Measurements from ENCODE around the gene CACNA1C. TPM values are rescaled to one million over a fixed set of nuclear protein-coding genes. Genes with fewer than 3 reads are reported as not detected.

CACNA1C gene
- total RNA-seq, 4 donors from 2014 or later = 1.4 to 3.7 (median 2.2) TPM

DNA sequence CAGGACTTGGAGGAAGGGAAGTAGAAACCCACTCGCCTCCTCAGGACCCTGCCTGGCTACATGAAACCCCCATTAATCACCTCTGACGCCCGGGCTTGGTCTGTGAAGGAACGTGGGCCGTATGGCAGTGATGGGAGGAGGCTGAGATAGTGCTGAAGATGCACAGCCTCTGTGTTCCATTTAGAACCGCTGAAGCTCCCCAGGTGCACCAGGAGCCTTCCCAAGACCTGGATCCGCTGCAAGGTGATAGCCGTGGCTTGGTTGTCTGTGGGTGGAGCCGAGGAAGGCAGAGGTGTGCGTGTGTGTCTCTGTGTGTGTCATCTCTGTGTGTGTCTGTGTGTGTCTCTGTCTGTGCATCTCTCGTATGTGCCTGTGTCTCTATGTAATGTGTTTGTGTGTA lies 293.1 kb downstream of the CACNA1C start:
- no peak overlapping the region for H3K27ac ChIP-seq
- no peaks in the 10 kb centered on the region for H3K36me3 ChIP-seq
- 79% methylated on average over 11 of the region's 11 CpGs for WGBS
- TF ChIP-seq EP300 (IDR thresholded peaks at IDR 0.05) = no peak
- no peak overlapping the region for H3K4me3 ChIP-seq
- no peaks in the 10 kb centered on the region for H3K4me1 ChIP-seq
- no peak for DNase-seq (ENCODE audit: low spot score in 2 of 2)
- no peaks in the 10 kb centered on the region for H3K27me3 ChIP-seq
- H3K9me3 ChIP-seq = no peaks in the 10 kb centered on the region

DNA sequence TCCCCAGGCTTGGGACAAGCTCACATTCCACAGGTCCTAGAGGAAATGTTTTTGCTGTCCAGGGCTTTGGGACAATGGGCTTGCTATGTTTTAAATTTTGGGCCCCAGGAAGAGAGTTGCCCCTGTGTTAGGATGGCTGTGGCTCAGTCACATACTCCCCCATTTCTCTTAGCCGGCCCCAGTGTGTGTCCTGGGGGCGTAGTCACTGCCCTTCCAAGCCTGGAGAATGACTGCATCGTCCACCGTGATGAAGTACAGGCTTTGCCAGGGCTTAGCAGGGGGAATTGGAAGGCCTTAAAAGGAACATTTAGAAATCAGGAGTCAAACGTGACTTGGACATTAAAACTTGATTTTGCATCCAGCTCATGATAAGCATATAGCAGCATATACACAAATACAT lies 293.6 kb downstream of the CACNA1C start:
- 86% methylated on average over 5 of the region's 5 CpGs for WGBS
- Histone ChIP-seq H3K27ac (no peak overlapping the region), H3K4me3 (no peak overlapping the region), H3K36me3 (no peaks in the 10 kb centered on the region), H3K27me3 (no peaks in the 10 kb centered on the region), H3K9me3 (no peaks in the 10 kb centered on the region), H3K4me1 (no peaks in the 10 kb centered on the region)
- no peak for DNase-seq (ENCODE audit: low spot score in 2 of 2)
- TF ChIP-seq POLR2AphosphoS5 (IDR thresholded peaks at IDR 0.05) (no peak), POLR2A (IDR thresholded peaks at IDR 0.05) (no peak), EP300 (IDR thresholded peaks at IDR 0.05) (no peak)
- TF ChIP-seq, protein P1, sequence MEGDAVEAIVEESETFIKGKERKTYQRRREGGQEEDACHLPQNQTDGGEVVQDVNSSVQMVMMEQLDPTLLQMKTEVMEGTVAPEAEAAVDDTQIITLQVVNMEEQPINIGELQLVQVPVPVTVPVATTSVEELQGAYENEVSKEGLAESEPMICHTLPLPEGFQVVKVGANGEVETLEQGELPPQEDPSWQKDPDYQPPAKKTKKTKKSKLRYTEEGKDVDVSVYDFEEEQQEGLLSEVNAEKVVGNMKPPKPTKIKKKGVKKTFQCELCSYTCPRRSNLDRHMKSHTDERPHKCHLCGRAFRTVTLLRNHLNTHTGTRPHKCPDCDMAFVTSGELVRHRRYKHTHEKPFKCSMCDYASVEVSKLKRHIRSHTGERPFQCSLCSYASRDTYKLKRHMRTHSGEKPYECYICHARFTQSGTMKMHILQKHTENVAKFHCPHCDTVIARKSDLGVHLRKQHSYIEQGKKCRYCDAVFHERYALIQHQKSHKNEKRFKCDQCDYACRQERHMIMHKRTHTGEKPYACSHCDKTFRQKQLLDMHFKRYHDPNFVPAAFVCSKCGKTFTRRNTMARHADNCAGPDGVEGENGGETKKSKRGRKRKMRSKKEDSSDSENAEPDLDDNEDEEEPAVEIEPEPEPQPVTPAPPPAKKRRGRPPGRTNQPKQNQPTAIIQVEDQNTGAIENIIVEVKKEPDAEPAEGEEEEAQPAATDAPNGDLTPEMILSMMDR (IDR thresholded peaks at IDR 0.05) = no peak

DNA sequence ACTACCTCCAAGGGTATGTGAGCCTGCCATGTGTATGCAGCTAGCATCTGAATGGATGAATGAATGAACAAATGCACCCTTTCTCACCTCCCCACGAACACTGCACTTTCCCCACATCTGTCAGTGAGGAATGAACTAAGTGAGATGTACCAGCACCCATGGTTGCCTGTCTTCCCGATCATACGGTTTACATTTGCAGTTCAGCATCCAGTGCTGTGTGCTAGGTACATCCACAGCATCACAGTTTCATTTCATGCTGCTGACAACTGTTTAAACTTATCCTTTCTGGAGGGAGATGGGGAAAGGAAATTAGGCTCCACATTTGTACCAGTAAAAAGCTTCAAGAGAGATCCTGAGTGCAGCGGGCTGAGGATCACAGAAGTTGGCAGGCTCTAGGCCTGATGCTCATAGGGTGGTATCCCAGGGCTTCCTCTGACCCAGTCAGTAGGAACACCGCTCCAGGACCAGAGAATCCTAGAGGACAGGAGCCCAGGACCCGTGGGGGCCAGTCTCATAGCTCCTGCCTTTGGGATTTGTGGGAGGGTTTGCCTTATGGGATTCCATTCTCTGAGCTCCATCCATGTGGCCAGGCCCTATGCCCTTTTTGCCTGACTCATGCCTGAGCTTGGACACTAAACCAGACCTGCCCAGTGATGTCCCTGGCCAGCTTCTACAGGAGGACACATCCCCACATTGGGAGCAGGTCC lies 294.5 kb downstream of the CACNA1C start:
- WGBS = 94% methylated on average over 6 of the region's 6 CpGs
- TF ChIP-seq, protein P1 (IDR thresholded peaks at IDR 0.05) = no peak
- no peak for TF ChIP-seq POLR2A (IDR thresholded peaks at IDR 0.05)
- H3K9me3 ChIP-seq = no peaks in the 10 kb centered on the region
- H3K27me3 ChIP-seq = no peaks in the 10 kb centered on the region
- H3K4me3 ChIP-seq = no peak overlapping the region
- no peaks in the 10 kb centered on the region for H3K4me1 ChIP-seq
- DNase-seq (ENCODE audit: low spot score in 2 of 2) = no peak
- H3K27ac ChIP-seq = no peak overlapping the region
- H3K36me3 ChIP-seq = no peaks in the 10 kb centered on the region

DNA sequence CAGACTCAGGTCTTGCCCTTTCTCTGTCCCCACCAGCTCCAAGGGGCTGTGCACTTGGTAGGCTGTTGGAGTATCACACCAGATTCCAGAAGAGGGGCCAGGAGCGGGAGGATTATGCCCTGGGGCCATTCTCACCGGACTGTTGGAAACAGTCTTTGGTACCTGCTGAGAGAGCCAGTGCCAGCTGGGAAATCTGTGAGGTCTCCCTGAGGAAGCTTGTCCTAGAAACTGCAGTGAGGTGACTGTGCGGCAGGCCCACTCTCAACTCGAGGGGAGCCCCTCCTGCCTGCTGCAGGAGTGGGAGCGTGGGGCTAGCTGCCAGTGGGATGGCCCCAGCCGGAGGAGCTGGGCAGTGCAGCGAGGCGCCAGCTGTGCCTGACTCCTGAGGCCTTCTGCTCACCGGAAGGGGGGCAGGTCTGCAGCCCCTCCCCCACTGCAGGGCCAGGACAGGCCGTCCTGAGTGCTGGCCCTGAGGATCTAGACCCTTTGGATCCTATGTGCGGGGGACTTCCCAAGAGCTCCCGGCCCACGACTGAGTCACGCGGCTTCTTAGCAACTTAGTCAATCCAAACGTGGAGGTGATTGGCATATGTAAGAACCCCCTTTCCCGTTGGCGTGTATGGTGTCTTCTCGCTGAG lies 295.2 kb downstream of the CACNA1C start:
- H3K27ac ChIP-seq = no peak overlapping the region
- H3K4me1 ChIP-seq = no peaks in the 10 kb centered on the region
- WGBS = 80% methylated on average over 8 of the region's 19 CpGs
- no peaks in the 10 kb centered on the region for H3K27me3 ChIP-seq
- H3K36me3 ChIP-seq = no peaks in the 10 kb centered on the region
- no peaks in the 10 kb centered on the region for H3K9me3 ChIP-seq
- DNase-seq (ENCODE audit: low spot score in 2 of 2) = no peak
- no peak overlapping the region for H3K4me3 ChIP-seq
- TF ChIP-seq, protein P1 (IDR thresholded peaks at IDR 0.05) = no peak

DNA sequence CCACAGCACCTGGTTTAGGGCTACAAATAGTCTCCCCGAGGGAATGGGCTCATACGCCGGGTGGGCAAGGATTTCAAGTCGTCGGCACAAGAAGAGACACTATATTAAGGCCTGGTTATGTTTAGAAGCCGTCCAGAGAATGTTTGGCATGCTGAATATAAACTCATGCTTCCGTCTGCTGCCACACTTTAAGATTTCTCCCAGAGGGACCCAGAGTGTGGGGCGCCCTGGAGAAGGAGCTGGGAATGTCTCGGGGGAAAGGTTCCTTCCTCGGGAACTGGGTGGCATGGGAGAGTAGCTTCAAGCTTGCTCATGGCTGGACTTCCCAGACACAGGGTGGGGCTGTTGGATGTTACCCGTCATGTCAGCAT lies 295.7 kb downstream of the CACNA1C start:
- no peaks in the 10 kb centered on the region for H3K9me3 ChIP-seq
- H3K27me3 ChIP-seq = no peaks in the 10 kb centered on the region
- H3K4me3 ChIP-seq = no peak overlapping the region
- no peaks in the 10 kb centered on the region for H3K4me1 ChIP-seq
- 73% methylated on average over 9 of the region's 11 CpGs for WGBS
- TF ChIP-seq EP300 (IDR thresholded peaks at IDR 0.05) = no peak
- TF ChIP-seq, protein P1 (IDR thresholded peaks at IDR 0.05) = no peak
- TF ChIP-seq POLR2AphosphoS5 (IDR thresholded peaks at IDR 0.05) = no peak
- no peak for TF ChIP-seq POLR2A (IDR thresholded peaks at IDR 0.05)
- no peak for DNase-seq (ENCODE audit: low spot score in 2 of 2)
- H3K27ac ChIP-seq = no peak overlapping the region
- no peaks in the 10 kb centered on the region for H3K36me3 ChIP-seq

DNA sequence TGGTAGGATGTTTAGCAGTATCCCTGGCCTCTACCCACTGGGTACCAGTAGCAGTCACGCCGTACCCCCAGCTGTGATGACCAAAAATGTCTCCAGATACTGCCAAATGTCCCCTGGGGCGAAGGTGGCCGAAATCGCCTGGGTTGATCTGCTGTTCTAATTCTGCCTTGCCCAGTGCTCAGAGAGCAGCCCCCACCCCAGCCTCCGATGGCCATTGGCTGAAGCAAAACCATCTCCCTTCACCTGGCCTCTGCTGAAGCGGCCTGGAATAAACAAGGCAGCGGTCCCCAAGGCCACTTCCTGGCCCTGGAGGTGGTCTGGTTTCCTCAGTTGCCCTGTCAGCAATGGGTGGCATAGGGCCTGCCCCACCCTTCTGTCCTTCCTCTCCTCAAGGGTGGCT lies 298.4 kb downstream of the CACNA1C start:
- WGBS = 100% methylated on average over 8 of the region's 8 CpGs
- H3K9me3 ChIP-seq = no peaks in the 10 kb centered on the region
- no peaks in the 10 kb centered on the region for H3K36me3 ChIP-seq
- DNase-seq (ENCODE audit: low spot score in 2 of 2) = no peak
- no peak for TF ChIP-seq POLR2A (IDR thresholded peaks at IDR 0.05)
- TF ChIP-seq, protein P1 (IDR thresholded peaks at IDR 0.05) = no peak
- TF ChIP-seq EP300 (IDR thresholded peaks at IDR 0.05) = no peak
- TF ChIP-seq POLR2AphosphoS5 (IDR thresholded peaks at IDR 0.05) = no peak
- H3K4me3 ChIP-seq = no peak overlapping the region
- no peak overlapping the region for H3K27ac ChIP-seq
- no peaks in the 10 kb centered on the region for H3K4me1 ChIP-seq
- H3K27me3 ChIP-seq = no peaks in the 10 kb centered on the region

Data from suprapubic skin (tissue), 4 donors.